NK-92 treated with Interleukin-12 subunit alpha and Interleukin-12 subunit beta, amount 100 ng/mL, for 24 hours (cell line): ENCODE measurements around the gene MYL11.

Experiments
- DNase-seq: peaks from one replicate; lab custom pipeline; 2025; lab: John Stamatoyannopoulos, UW

Gene MYL11

GRCh38 chr16:30397056-30397455 lies 22.5 kb downstream of the MYL11 start:
- DNase-seq = no peak

GRCh38 chr16:30397776-30398660 lies 23.4 kb downstream of the MYL11 start:
- DNase-seq = peak; percentile 30

GRCh38 chr16:30398661-30399434 lies 24.2 kb downstream of the MYL11 start:
- no peak for DNase-seq

GRCh38 chr16:30399435-30400186 lies 25.0 kb downstream of the MYL11 start:
- DNase-seq = no peak

GRCh38 chr16:30401768-30402425 lies 27.3 kb downstream of the MYL11 start:
- no peak for DNase-seq

GRCh38 chr16:30406795-30407101 lies 32.1 kb downstream of the MYL11 start:
- DNase-seq = no peak

GRCh38 chr16:30407102-30407803 lies 32.7 kb downstream of the MYL11 start, which contains the start of gene ZNF771:
Gene ZNF771 (plus strand): TSS chr16:30407606. CDS start chr16:30408054, 448 bp downstream.
- peak; percentile 86 for DNase-seq

- no peak for DNase-seq
These were observed 33.4 kb downstream of the MYL11 start for GRCh38 chr16:30407804-30408534.

- DNase-seq = peak; percentile 76
These were observed 34.8 kb downstream of the MYL11 start for GRCh38 chr16:30409125-30410060.

- no peak for DNase-seq
These were observed 38.7 kb downstream of the MYL11 start for GRCh38 chr16:30413112-30413806.

- no peak for DNase-seq
These were observed 39.6 kb downstream of the MYL11 start for GRCh38 chr16:30414159-30414558.

GRCh38 chr16:30416047-30416603 lies 41.5 kb downstream of the MYL11 start:
- DNase-seq = no peak

- no peak for DNase-seq
These were observed 42.3 kb downstream of the MYL11 start for GRCh38 chr16:30416624-30417528.

- peak; percentile 79 for DNase-seq
These were observed 43.1 kb downstream of the MYL11 start for GRCh38 chr16:30417529-30418349.

- no peak for DNase-seq
These were observed 44.0 kb downstream of the MYL11 start for GRCh38 chr16:30418350-30419181.

- no peak for DNase-seq
These were observed 46.4 kb downstream of the MYL11 start for GRCh38 chr16:30421010-30421409.
